Activated naive CD4-positive, alpha-beta T cell treated with anti-CD3 and anti-CD28 coated beads, Interleukin-2, amount 50 U/mL, for 72 hours (primary cell): ENCODE measurements around the gene RNF7. TPM values are rescaled to one million over a fixed set of nuclear protein-coding genes. Genes with fewer than 3 reads are reported as not detected.

Experiments
- ATAC-seq, 2 donors: fragments of 150-1000 bp; cut with Tn5 transposase; 2 replicates each; pipeline ENCODE4 v1.10.0; 2021; ENCODE audit warnings: mild to moderate bottlenecking in 2 of 2, moderate library complexity in 2 of 2
- DNase-seq, 2 donors: peaks; one replicate each; pipeline ENCODE4 v3.0.0; 2021 to 2022; ENCODE audit warnings: low spot score in 2 of 2
- H3K27ac Mint-ChIP-seq, 2 donors: one replicate each; pipeline ENCODE4 v1.8.0; 2022; ENCODE audit warnings: mild to moderate bottlenecking in 2 of 2, mixed read lengths in 2 of 2
- H3K36me3 Mint-ChIP-seq, 2 donors: one replicate each; pipeline ENCODE4 v1.8.0; 2022; ENCODE audit warnings: mixed read lengths in 2 of 2
- H3K9me3 Mint-ChIP-seq, 2 donors: one replicate each; pipeline ENCODE4 v1.8.0; 2022; ENCODE audit warnings: mixed read lengths in 2 of 2
- total RNA-seq, 2 donors: library from RNA; stranded (reverse); gene quantifications; one replicate each; pipeline ENCODE4 v1.2.3, GENCODE V29; 2022

RNF7 gene
- total RNA-seq, 2 donors from 2014 or later = 50.8 to 76.9 TPM

DNA sequence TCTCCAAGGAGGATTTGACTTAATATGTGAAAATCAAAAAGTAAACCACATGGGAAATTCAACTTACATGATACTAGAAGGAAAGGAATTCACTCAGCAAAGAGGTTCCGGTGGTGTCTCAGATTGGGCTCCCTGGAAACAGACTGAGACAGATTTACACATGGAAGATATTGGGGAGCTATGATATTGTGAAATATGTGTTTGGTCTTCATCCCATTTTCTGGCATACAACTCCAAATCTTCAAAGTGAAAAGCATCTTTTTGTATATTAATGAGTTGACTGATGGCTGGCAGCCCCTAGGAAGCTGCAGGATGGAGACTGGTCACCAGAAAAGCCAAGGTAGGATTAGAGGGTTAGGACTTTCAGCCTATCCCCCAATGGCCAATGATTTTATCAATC is 54.4 kb downstream of the RNF7 start:
- ATAC-seq (no peak), DNase-seq (no peak)
- H3K9me3 Mint-ChIP-seq = peaks cover 0 to 13% of the 10 kb centered on the region in 2 donors
- peaks cover 3 to 4% of the 10 kb centered on the region in 2 donors for H3K36me3 Mint-ChIP-seq
- no peak overlapping the region for H3K27ac Mint-ChIP-seq

GRCh38 chr3:141793476-141794260 is 55.6 kb downstream of the RNF7 start:
- peak overlapping the region; percentile 17 to 62 for H3K27ac Mint-ChIP-seq

GRCh38 chr3:141795276-141795675 is 57.2 kb downstream of the RNF7 start:
- Mint-ChIP-seq H3K36me3 (peaks cover 0 to 8% of the 10 kb centered on the region in 2 donors), H3K9me3 (peaks cover 0 to 13% of the 10 kb centered on the region in 2 donors), H3K27ac (peak overlapping the region in 1 of 2 donors; percentile 62)
- DNase-seq (peak in 1 of 2 donors; percentile 15), ATAC-seq (no peak)

More at GRCh38 chr3:141793476-141794260, 55.6 kb downstream of the RNF7 start:
- Mint-ChIP-seq H3K9me3 (peaks cover 0 to 13% of the 10 kb centered on the region in 2 donors), H3K36me3 (peaks cover 4 to 8% of the 10 kb centered on the region in 2 donors)
- ATAC-seq = no peak
- no peak for DNase-seq

- peaks cover 0 to 13% of the 10 kb centered on the region in 2 donors for H3K9me3 Mint-ChIP-seq
- H3K27ac Mint-ChIP-seq = no peak overlapping the region
- DNase-seq = no peak
- no peak for ATAC-seq
- peaks cover 4 to 8% of the 10 kb centered on the region in 2 donors for H3K36me3 Mint-ChIP-seq
These were observed 57.6 kb downstream of the RNF7 start for GRCh38 chr3:141795741-141796080.

DNA sequence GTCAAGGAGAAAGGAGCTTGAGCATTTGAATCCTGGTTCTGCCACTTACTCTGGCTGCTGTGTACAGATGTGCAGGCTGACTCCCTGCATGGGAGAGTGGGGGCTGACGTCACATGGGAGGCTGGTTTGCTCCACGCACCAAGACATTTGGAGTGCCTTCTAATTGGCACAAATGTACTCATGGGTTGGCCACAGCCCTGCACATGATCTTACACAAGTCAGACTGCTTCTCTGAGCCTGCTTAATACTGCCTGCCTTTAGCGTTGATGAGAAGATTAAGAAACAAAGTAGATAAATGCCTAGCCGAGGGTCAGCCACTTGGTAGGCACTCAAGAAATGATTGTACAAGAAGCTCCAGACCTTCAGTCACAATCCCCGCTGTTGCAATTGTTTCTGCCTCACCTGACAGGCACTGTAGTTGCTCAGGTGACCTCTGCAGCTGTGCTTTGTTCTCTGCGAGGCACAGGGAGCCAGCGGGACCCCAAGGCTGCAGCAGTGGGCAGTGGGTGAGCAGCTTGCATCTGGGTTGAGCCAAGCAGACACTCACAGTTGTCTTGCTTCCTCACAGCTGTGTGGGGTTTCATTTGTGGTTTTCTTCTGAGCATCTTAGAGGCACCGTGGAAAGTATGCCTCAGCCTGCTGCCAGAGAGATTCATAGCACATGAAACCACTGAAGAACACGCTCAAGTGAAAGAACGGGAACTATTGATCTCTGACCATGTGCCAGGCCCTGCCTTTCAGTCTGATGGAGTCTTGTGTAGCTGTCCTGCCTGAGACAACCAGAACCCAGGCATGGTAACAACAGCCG is 58.2 kb downstream of the RNF7 start:
- Mint-ChIP-seq H3K9me3 (peaks cover 0 to 13% of the 10 kb centered on the region in 2 donors), H3K27ac (peak overlapping the region; percentile 94), H3K36me3 (peaks cover 5 to 8% of the 10 kb centered on the region in 2 donors)
- DNase-seq = peak; percentile 71 to 81
- peak; percentile 88 to 94 for ATAC-seq

Other genes with a start within 250 kb of the RNF7 start
- gene GRK7, start 25.1 kb downstream of the RNF7 start, total RNA-seq = not detected
- 100 to 1,000 TPM; 110 to 156 TPM for gene ATP1B3, start 138.3 kb downstream of the RNF7 start, total RNA-seq